ENCODE measurements around the gene EHD1.

Gene EHD1

DNA sequence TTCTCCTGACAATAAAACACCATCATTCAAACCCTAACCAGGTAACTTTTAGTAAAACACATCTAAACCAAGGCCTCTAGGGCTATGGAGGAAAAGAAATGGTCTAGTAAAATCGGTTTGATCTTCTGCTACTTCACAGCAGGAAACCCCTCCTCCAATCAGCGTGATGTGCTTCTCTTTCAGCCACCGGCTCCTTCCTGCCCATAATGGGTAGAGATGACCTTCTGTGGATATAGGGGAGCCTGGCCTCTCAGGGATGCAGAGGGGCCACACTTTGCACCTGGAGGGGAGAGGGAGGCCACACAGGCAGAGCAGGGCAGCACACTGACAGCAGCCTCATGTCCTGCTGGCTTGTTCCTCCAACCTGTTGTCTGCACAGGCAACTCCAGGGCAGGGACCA lies 6.9 kb downstream of the EHD1 start:
- no peak for DNase-seq

DNA sequence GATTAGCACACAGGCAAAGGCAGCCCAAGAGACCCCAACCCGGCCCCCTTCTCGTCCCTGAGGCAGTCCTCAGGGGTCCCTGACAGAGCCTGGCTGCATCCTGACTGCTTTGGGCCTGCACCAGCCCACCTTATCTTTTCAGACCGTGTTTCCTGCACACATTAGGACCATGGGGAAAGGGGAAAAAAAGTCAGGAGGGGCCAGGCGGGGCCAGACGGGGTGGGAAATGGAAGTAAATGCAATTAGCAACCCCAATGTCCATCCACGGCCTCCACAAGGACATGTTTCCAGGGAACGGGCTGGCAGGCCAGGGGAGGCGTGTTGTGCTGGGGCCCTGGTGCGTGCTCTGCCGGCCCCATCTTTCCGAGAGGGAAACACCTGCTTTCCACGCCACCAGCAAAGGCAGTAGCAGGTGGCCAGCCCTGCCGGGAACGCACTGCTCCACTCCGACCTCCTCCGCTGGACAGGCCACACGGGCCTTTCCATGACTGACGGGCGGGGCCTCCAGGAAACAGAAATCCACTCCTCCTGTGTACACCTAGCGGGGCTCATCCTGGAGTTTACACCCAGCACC lies 7.4 kb downstream of the EHD1 start:
- DNase-seq = no peak

DNA sequence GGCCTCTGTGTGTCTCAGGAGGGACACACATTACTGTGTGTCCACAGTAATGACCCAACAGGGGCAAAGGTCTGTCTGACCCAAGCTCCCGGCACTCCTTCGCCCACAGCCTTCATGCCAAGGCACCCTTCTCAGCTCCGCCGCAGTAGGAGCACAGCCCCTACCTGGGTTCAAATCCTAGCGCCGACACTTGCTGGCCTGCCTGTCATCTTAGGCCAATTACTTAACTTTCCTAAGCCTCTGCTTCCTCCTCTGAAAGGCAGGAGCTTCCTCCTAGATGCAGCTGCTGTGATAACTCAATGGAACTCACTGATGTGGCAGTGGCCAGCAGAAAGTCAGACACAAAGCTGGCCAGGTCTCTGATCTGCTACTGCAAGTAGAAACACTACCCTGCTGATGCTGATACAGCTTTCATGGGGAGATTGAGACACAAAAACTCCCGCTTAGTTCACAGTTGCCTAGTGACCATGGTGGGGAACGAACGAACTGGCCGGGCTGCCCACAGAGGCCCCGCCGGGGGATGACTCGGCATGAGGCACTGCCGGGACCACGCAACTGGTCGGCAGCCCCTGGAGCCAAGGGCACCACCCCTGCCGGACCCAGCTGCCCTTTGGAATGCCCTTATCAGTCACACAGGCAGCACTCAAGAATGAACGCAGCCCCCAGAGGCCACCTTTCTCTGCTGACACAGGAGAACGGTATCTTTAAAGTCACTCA lies 8.1 kb downstream of the EHD1 start:
- no peak for DNase-seq

DNA sequence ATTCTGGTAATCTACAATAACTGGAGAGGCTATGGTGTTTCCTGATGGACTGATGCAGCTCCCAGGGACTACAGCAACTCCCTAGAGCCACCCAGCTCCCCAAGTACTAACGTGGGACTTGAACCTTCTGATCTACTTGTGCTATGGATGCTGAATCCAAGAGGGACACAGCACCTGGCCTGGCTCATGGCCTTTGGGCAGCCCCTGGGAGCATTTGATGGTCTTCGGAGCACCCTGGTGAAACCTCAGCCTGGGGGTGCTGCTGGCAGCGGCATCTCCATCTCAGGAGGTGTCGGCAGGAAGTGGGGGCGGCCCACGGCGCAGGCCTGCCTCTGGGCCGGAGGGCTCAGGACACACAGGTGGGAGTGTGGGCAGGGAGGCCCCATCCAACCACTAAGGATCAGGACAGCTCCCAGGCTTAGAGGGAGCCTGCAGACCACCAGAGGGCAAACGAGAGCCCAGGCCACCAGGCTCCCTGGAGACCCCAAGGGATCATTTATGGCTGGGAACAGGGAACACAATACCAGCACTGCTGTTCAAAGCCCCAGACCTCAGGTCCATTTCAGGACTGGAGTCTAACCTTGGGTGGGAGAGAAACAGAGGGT lies 8.7 kb downstream of the EHD1 start:
- DNase-seq = no peak

DNA sequence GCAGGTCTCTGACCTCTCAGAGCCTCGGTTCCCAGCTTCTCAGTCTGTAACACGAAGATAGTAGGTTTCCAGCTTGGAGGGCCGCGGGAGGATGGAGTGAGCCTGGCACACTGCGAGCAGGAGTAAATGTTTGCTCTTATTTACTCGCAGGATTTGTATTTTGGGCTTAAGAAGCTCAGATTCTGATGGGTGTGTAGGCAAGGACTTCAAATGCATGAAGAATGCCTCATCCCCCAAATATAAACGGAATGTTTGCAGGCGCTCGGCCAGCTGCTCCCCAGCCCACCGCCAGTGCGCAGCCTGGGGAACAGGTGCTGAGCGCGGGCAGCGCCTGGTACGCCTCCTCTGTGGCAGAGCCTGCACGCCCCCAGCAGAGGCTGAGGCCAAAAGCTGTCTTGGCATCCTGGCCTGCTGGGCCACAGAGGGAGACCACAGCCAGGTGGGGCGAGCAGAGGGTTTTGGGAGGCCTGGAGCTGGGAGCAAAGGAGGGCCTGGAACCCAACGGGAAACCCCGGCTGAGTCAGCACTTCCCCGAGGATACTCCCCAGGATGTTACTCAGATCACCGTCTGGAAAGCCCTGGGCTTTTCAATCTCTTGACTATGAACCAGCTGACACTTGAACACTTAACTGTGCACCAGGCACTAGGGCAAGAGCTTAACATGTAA lies 9.4 kb downstream of the EHD1 start:
- no peak for DNase-seq

DNA sequence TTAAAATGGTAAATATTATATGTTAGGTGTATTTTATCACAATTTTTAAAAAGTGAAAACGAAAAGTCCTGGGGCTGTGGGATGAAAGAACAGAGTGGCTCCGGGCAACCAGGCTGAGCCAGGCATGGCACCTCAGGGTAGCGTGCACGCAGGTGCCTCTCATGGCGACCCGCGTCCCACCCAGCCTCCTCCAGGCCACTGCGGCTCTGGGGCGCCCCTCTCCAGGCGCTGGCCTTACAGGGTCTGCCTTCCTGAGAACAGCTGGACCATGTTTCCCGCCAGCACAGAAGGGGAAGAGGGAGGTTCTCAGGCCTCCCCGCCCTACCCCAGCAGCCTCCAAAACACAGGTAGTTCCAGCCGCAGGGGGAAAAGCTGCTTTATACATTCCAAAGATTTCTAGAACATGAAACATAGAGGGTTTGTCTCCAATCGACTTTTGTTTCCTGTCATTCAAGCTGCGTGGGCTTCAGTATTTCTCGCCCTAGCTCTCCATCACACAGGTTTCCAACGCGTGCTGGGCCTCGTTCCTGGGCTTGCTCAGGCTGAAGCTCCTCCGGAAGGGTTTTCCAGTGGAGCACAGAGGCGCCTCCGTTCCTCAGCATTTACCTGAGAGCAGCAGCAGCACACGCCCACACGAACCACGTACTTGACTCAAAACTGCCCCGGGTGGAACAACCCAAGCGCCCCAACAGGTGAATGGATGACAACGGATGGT lies 10.5 kb downstream of the EHD1 start:
- no peak for DNase-seq

DNA sequence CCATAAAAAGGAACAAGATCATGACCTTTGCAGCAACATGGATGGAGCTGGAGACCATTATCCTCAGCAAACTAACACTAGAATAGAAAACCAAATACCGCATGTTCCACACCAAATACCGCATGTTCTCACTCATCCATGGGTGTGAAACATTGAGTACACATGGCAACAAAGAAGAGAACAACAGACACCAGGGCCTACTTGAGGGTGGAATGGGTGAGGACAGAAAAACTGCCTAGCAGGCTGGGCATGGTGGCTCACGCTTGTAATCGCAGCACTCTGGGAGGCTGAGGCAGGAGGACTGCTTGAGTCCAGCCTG lies 12.3 kb downstream of the EHD1 start:
- DNase-seq = no peak

DNA sequence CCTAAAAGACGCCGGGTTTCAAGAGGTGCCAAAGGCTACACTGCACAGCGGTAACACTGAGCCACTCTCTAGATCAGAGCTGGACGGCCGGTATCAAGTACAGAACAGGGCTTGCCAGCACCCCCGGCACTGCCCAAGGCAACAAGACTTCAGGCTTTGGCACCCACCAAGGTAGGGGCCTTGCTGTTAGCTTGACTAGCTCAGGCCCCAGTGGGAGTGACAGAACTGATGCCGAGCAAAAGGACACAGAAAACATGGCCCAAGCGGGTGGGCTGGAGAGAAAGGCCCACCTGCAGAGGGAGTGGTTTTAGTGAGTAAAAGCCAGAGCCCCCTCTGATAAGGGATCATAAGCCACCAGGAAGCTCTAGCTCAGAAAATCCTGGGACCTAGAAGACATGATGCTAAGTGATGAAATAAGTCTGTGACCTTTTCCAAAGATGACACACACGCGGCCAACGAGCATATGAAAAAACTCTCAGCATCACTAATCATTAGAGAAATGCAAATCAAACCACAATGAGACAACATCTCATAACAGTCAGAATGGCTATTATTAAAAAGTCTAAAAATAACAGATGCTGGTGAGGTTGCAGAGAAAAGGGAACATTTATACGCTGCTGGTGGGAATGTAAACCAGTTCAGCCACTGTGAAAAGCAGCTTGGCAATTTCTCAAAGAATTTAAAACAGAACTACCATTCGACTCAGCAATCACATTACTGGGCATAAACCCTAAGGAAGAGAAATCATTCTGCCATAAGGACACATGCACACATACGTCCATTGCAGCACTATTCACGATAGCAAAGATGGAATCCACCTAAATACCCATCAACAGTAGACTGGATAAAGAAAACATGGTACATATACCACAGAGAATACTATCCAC lies 12.9 kb downstream of the EHD1 start:
- DNase-seq = no peak

DNA sequence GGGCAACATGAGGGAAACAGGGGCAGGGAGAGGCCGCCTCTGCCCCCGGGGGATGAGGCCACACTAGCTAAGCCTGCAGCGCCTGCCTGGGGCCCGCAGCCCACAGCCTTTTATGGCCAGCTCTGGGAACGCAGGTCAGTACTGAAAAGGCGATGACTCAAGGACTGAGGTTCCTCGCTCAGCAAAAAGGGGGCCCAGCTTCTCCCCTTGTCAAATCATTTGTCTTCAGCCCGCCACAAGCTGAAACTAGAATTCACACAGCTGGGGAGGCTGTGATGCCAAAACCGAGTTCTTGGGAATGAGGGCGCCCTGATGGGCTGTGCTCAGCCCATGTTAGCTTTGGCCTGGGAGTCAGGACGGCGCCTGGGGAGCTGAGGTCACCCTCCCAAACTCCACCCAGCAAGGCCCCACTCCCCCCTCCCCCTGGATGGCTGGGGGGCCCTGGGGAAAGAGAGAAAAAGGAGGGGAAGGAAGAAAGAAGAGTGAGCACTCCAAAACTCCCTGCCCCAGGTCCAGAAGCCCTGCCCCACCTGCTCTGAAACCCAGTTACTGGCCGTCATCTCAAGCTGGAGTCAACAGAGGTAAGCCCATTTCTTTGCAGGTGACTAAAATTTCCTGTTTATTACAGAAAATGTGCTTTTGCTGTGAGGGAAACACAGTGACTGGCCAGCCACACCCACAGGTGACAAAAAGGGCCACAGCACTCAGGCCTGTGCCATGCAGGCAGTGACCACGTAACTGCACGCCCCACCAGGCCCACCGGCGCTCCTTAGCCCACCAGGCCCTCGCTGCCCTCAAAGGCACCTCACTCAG lies 13.7 kb downstream of the EHD1 start:
- no peak for DNase-seq

DNA sequence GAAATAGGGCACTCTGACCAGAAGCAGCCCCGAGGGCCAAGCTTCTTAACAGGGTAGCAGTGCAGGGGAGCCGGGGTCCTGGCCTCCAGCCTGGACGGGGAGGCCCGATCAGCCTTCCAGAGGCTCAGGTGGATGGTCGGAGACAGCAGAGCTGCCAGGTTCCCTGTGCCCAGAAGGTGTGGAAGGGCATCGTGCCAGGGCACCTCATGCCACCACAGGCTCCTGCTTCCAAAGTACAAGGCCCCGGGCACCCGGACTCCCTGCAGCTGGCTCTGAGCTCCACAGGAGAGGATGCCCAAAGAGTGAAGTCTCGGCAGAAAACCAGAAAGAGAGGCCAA lies 14.3 kb downstream of the EHD1 start:
- no peak for DNase-seq

DNA sequence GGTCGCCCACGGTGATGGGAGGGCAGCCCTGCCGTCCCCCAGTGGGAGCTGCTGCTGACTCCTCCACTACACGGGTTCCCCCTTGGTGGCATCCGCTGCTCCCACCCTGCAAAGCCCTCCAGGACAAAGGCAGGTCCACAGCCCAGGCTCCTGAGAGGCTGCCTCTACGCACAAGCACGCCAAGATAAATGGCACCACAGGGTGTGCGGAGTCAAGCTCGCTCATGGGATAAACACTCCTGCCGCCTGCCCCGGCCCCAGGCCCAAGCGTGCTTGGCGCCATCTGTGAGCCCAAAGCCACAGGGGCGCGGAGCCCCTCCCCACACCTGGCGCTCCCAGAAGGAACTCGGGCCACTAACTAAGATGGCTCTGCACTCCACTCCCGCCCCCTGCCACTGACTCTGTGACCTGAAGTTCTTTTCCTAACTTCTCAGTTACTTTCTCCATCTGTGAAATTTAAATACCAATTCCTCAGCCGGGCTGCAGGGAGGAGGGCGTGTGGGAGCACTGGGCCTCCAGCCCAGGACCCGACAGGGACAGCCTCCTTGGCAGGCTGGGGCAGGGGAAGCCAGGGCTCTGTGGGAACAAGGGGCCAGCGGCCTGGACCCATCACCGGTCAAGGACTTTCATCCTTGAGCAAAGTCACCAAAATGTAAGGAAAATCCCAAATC lies 14.9 kb downstream of the EHD1 start:
- no peak for DNase-seq

DNA sequence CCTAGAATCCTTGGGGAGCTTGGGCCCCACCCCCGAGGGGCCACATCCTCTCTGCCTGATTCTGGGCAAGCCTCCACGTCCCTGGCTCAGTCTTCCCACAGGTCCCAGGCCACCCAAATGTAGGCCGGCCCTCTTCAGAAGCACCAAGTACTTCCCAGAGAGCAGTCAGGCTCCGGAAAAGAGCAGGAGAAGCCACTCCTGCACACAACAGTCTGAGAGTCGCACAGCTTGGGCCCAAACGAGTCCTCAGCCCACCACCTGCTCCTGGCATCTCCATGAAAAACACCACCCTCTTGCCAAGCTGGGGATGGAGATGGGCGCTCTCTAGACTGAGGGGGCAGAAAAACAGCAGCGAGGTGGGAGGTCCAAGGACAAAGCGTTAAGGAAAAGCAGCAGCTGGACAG lies 15.4 kb downstream of the EHD1 start:
- DNase-seq = no peak

DNA sequence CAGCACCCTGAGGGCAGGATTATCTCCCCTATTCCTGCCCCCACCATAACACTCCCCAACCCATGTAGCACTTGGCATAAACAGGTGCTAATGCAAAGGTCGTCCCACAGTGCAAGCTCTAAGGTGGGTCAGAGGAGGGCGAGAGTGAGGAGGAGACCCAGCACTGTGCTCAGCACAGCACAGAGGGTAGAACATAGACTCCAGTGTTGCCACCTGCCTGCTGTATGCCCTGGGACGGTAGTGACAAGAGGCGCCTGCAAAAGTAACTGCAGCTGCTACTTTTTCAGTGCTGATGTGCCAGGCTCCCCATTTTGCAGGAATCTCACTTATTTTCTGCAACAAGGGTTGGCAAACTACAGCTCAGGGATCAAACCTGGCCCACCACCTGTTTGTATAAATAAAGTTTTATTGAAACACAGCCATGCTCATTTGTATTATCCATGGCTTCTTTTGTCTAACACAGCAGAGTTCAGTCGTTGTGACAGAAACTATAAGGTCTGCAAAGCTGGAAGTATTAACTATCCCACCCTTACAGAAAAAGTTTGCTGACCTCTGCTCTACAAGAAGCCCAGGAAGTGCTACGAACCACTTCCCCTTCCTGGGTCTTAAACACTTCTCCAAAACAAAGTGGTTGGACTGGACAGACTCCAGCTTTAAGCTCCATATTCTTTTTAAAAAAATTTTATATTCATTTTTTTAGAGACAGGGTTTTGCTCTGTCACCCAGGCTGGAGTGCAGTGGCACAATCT lies 17.0 kb downstream of the EHD1 start:
- no peak for DNase-seq

DNA sequence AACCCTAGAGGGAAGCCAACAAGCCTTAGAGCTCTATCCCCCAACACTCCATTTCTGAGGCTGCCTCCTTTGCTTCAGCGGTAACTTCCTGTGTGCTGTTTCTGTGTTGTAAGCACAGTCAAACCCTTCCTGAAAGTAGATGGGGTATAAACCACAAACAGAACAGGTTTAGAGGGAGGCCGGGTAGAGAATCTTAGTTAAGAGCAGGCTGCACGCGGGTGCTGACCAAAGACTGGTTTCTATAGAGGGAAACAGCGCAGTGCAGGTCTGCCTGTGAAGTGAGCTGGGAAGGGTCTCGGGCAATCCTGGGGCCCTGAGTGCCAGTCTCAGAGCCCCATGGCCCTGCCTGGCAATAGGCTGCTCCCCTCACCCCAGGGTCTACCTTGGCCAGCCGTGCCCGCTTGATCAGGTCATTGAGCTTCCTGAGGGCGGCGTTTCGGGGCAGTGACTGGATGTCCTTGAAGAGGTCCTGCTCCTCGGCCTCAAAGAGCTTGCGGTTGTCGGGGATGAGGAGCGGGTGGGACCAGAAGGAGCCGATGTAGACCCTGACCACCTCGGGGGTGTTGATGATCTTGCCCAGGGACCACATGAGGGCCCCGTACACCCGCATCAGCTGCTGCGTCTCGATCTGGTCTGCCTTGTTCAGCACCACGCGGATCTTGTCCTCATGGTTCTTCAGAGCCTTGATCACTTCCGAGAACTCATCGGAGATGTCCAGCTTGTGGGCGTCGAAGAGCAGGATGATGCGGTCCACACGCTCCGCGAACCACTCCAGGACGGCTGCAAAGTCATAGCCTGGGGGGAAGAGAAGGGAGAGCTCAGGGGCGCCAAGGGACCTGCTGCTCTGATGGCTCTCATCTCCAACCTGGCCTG lies 18.6 kb downstream of the EHD1 start:
- DNase-seq = no peak

DNA sequence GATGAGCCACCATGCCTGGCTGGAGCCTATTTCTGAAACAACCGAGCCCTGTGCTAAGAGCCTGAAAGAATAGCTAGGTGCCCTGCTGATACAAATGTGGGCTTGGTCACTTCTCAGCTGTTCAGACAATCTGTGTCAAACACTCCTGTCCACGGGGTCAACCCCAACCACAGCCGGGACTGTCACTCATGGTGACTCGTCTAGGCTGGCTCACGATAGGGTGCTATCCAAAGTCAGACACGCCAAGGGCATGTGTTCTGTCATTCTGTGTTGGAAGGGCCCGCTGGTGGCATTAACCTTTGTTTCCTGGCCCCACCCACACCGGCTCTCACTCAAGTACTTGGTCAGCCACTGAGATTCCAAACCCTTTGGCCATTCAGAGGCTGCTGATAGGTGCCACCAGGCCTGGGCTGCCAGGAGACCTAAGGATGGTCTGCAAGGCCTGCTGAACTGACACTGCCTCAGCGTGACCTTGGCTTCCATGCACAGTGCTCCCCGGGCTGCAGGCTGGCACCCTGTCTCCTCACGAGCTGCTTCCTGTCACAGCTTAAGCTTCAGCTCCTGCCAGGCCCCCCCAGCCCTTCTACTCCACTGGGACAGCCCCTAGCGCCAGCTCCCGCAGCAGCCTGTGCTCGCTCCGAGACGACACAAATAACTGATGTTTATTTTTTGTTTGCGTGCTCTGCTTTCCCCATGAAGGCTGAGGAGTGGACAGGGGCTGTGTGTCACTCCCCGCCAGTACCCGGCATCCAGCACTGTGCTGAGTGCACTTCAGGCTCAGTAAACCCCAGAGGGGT lies 19.8 kb downstream of the EHD1 start:
- no peak for DNase-seq

DNA sequence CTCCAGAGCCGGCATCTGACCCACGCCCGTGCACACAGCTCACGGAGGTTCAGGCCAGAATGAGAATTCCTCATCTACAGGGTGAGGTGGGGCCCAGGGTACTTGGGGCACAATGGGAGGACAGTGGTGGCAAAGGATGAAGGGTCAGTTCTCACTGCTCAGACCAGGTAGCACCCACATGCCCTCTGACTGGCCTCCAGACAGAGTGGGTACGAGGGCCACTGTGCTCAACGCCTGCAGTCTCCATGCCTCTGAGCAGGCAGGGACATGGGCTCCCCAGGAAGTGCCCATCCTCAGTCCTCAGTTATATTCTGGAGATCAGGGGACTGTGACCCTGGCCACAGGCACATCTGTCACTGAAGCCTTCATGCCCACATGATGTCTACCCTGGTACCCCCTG lies 20.9 kb downstream of the EHD1 start:
- no peak for DNase-seq

DNA sequence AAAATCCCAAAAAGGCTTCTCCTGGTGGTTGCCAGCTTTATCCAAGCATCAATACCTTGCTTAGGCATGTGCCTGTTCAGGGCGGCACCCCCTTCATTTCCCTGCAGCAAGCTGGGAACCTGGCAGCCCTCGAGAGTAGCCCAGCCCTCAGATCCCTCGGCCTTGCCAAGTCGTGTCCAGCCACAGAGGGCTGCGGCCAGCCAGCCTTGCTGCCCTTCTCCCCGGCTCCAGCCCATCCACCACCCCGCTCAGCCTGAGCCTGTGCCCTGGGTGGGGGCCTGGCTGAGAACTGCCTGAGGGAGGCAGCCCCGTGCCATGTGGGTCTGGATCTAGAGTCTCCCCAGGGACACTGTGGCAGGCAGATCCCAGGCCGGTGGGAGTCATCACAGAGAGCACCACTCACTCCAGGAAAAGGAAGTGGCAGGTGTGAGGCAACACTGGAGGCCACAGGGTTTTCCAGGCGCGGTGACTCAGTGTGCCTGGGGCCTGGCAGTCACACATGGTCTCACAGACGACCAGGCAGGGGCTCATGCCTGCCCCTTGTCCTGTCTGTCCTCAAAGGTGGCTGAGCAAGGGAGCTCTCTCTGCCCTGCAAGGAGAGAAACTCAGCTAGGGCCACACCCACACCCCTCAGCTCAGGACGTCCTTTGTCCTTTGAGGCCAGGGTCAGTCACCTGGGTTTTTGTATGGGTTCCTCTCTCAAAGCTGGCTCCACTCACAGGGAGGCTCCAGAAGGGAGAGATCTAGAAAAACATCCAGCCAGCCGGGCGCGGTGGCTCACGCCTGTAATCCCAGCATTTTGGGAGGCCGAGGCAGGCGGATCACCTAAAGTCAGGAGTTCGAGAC lies 21.8 kb downstream of the EHD1 start:
- DNase-seq = no peak
